ENCODE measurements around the gene PHACTR3. TPM values are rescaled to one million over a fixed set of nuclear protein-coding genes. Genes with fewer than 3 reads are reported as not detected.
A peak's percentile ranks its signal among the peaks of the same experiment; 100 is the strongest.

The PHACTR3 gene
- total RNA-seq, 2 donors from 2014 or later, result 0.52 TPM; not detected in 1

- Mint-ChIP-seq H3K27me3 (peaks cover 35% of the 10 kb centered on the region), H3K36me3 (ENCODE audit: low read depth) (no peaks in the 10 kb centered on the region), H3K4me1 (peaks cover 5% of the 10 kb centered on the region), H3K27ac (no peak overlapping the region), H3K4me3 (no peak overlapping the region)
- DNase-seq, result no peak
- no peaks in the 10 kb centered on the region for H3K9me3 ChIP-seq (ENCODE audit: control insufficient read depth, low read length, poor library complexity, severe bottlenecking)
- no peak for ATAC-seq
Measured at GRCh38 chr20:59588236-59588855, 16.0 kb upstream of the PHACTR3 start.

- DNase-seq (no peak), ATAC-seq (no peak)
- Mint-ChIP-seq H3K27ac (no peak overlapping the region), H3K27me3 (peaks cover 42% of the 10 kb centered on the region), H3K4me1 (peaks cover 5% of the 10 kb centered on the region), H3K36me3 (ENCODE audit: low read depth) (no peaks in the 10 kb centered on the region), H3K4me3 (no peak overlapping the region)
- H3K9me3 ChIP-seq (ENCODE audit: control insufficient read depth, low read length, poor library complexity, severe bottlenecking), result no peaks in the 10 kb centered on the region
Measured at GRCh38 chr20:59589086-59589684, 15.2 kb upstream of the PHACTR3 start.

- Mint-ChIP-seq H3K4me3 (no peak overlapping the region), H3K36me3 (ENCODE audit: low read depth) (no peaks in the 10 kb centered on the region)
Measured at GRCh38 chr20:59591061-59591460, 13.3 kb upstream of the PHACTR3 start.

DNA sequence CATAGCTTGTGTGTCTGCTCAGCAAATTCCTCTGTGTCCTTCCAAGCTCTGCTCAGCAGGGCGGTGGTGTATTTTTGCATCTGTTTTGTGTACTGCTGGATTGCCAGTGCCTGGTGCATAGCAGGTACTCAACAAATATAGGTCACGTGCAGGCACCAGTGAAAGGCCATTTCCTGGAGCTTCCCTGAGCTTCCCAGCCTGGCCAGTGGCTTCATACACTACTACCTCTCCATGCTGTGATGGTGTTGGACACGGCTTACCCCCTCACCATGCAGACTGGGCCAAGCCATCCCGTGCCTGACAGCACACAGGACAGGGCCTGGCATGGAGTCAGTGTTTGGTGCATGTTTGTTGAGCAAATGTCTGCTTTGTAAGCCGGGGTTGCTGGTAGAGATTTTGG is 7.7 kb upstream of the PHACTR3 start:
- H3K27ac Mint-ChIP-seq, result no peak overlapping the region
- no peak overlapping the region for H3K4me3 Mint-ChIP-seq
- peaks cover 4% of the 10 kb centered on the region for H3K36me3 Mint-ChIP-seq (ENCODE audit: low read depth)
- DNase-seq (no peak), ATAC-seq (no peak)
- H3K9me3 ChIP-seq (ENCODE audit: control insufficient read depth, low read length, poor library complexity, severe bottlenecking), result no peaks in the 10 kb centered on the region
- peaks cover 88% of the 10 kb centered on the region for H3K27me3 Mint-ChIP-seq
- H3K4me1 Mint-ChIP-seq, result peaks cover 7% of the 10 kb centered on the region

More at GRCh38 chr20:59591061-59591460, 13.3 kb upstream of the PHACTR3 start:
- ATAC-seq, result no peak
- H3K27ac Mint-ChIP-seq, result no peak overlapping the region
- H3K27me3 Mint-ChIP-seq, result peaks cover 59% of the 10 kb centered on the region
- no peaks in the 10 kb centered on the region for H3K9me3 ChIP-seq (ENCODE audit: control insufficient read depth, low read length, poor library complexity, severe bottlenecking)
- DNase-seq, result no peak
- peaks cover 5% of the 10 kb centered on the region for H3K4me1 Mint-ChIP-seq

- no peak for DNase-seq
- ATAC-seq, result no peak
Measured at GRCh38 chr20:59597240-59597639, 7.1 kb upstream of the PHACTR3 start.

DNA sequence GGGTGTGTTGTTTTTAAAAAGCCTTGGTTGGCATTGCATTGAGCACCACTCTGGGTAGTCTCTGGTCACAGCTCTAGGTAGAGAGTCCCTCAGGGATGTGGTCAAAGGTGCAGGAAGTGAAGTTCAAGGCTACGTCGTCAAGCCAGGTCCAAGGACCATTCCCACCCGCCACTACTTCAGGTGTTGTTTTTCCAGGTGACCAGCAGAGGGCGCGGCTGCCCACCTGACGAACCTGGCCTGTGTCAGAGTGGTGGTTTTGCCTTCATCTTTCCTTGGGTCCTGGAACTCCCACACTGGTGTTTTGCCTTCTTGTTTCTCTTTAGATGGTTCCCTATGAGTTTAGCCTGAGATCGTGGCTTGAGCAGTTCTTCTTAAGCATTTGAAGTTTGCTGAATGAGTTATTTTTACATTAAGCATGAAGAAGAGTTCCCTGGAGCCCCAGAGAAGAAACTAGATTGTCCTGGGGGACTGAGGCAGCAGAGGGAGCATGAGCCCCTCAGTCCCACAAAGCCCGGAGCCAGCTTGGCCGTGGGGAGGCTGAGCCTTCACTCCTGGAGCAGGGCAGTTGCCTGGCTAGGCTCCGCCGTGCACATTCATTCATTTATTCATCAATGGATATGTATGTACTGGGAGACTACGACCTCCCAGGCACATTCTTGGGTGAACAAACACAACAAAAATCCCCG is 5.6 kb upstream of the PHACTR3 start:
- H3K9me3 ChIP-seq (ENCODE audit: control insufficient read depth, low read length, poor library complexity, severe bottlenecking), result no peaks in the 10 kb centered on the region
- peaks cover 7% of the 10 kb centered on the region for H3K36me3 Mint-ChIP-seq (ENCODE audit: low read depth)
- no peak for ATAC-seq
- H3K4me1 Mint-ChIP-seq, result peaks cover 5% of the 10 kb centered on the region
- H3K27me3 Mint-ChIP-seq, result peaks cover 94% of the 10 kb centered on the region
- H3K4me3 Mint-ChIP-seq, result no peak overlapping the region
- no peak overlapping the region for H3K27ac Mint-ChIP-seq
- DNase-seq, result no peak

More at GRCh38 chr20:59597240-59597639, 7.1 kb upstream of the PHACTR3 start:
- Mint-ChIP-seq H3K36me3 (ENCODE audit: low read depth) (peaks cover 4% of the 10 kb centered on the region), H3K4me1 (peaks cover 7% of the 10 kb centered on the region), H3K27ac (no peak overlapping the region), H3K27me3 (peaks cover 89% of the 10 kb centered on the region), H3K4me3 (no peak overlapping the region)
- H3K9me3 ChIP-seq (ENCODE audit: control insufficient read depth, low read length, poor library complexity, severe bottlenecking), result no peaks in the 10 kb centered on the region

DNA sequence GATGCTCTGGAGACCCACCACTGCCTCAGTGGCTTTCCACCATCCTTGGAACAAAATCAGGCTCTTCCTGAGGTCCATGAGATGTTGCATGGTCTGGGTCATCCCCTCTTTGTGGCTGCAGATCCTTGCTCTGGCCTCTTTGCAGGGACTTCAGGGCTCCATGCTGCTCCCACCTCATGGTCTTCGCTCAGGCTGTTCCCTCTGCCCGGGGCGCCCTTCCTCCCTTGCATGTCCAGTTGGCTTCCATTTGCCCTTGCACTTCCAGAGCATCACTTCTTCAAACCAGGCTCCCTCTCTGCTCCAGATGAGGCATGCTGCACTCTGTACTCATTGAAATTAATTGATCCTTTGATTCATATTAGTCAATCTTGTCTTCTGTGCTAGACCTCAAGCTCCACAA is 4.4 kb upstream of the PHACTR3 start:
- ATAC-seq (no peak), DNase-seq (no peak)
- H3K27me3 Mint-ChIP-seq, result peaks cover 82% of the 10 kb centered on the region
- H3K4me3 Mint-ChIP-seq, result no peak overlapping the region
- H3K4me1 Mint-ChIP-seq, result peaks cover 5% of the 10 kb centered on the region
- H3K36me3 Mint-ChIP-seq (ENCODE audit: low read depth), result peaks cover 7% of the 10 kb centered on the region
- H3K9me3 ChIP-seq (ENCODE audit: control insufficient read depth, low read length, poor library complexity, severe bottlenecking), result no peaks in the 10 kb centered on the region
- H3K27ac Mint-ChIP-seq, result no peak overlapping the region

- Mint-ChIP-seq H3K27me3 (peaks cover 79% of the 10 kb centered on the region), H3K4me3 (no peak overlapping the region), H3K27ac (no peak overlapping the region), H3K4me1 (peaks cover 5% of the 10 kb centered on the region), H3K36me3 (ENCODE audit: low read depth) (peaks cover 7% of the 10 kb centered on the region)
- ATAC-seq, result no peak
- H3K9me3 ChIP-seq (ENCODE audit: control insufficient read depth, low read length, poor library complexity, severe bottlenecking), result no peaks in the 10 kb centered on the region
- DNase-seq, result no peak
Measured at GRCh38 chr20:59600472-59600871, 3.9 kb upstream of the PHACTR3 start.

DNA sequence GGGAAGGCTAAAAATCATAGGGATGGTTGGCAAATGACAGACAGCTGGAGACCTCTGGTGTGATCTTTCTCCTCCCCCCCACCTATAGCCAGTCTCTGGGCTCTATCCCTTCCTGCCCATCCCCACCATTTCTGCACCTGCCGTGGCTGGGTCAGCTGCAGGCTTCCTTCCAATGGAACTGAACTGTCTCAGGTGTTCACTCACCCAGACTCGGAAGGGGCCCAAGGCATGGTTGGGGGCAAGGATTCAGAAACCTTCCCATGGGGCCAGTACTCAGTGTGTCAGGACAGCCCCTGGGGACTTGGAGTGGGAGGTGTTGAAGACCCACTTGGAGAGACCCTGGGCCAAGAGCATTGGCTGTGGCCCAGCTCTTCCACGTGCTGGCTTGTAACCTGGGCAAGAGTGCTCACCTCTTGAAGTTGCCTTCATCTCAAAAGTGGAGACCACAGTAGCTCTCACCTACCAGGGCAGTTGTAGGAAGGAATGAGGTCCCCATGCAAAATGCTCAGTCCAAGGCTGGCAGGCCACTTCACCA is 1.7 kb upstream of the PHACTR3 start:
- Mint-ChIP-seq H3K36me3 (ENCODE audit: low read depth) (peaks cover 7% of the 10 kb centered on the region), H3K4me1 (peaks cover 5% of the 10 kb centered on the region), H3K27me3 (peaks cover 76% of the 10 kb centered on the region), H3K27ac (peak overlapping the region; percentile 73), H3K4me3 (no peak overlapping the region)
- ATAC-seq, result no peak
- H3K9me3 ChIP-seq (ENCODE audit: control insufficient read depth, low read length, poor library complexity, severe bottlenecking), result no peaks in the 10 kb centered on the region
- DNase-seq, result no peak

GRCh38 chr20:59603176-59603575 is 1.2 kb upstream of the PHACTR3 start:
- Mint-ChIP-seq H3K27ac (no peak overlapping the region), H3K4me3 (no peak overlapping the region), H3K27me3 (peaks cover 76% of the 10 kb centered on the region), H3K4me1 (peaks cover 5% of the 10 kb centered on the region), H3K36me3 (ENCODE audit: low read depth) (peaks cover 7% of the 10 kb centered on the region)
- DNase-seq, result no peak
- H3K9me3 ChIP-seq (ENCODE audit: control insufficient read depth, low read length, poor library complexity, severe bottlenecking), result no peaks in the 10 kb centered on the region
- no peak for ATAC-seq

- H3K4me3 Mint-ChIP-seq, result no peak overlapping the region
- peaks cover 4% of the 10 kb centered on the region for H3K36me3 Mint-ChIP-seq (ENCODE audit: low read depth)
- no peak overlapping the region for H3K27ac Mint-ChIP-seq
- peaks cover 2% of the 10 kb centered on the region for H3K4me1 Mint-ChIP-seq
- peaks cover 71% of the 10 kb centered on the region for H3K27me3 Mint-ChIP-seq
- DNase-seq (no peak), ATAC-seq (no peak)
- no peaks in the 10 kb centered on the region for H3K9me3 ChIP-seq (ENCODE audit: control insufficient read depth, low read length, poor library complexity, severe bottlenecking)
Measured at GRCh38 chr20:59604741-59605600, 631 bp downstream of the PHACTR3 start.

DNA sequence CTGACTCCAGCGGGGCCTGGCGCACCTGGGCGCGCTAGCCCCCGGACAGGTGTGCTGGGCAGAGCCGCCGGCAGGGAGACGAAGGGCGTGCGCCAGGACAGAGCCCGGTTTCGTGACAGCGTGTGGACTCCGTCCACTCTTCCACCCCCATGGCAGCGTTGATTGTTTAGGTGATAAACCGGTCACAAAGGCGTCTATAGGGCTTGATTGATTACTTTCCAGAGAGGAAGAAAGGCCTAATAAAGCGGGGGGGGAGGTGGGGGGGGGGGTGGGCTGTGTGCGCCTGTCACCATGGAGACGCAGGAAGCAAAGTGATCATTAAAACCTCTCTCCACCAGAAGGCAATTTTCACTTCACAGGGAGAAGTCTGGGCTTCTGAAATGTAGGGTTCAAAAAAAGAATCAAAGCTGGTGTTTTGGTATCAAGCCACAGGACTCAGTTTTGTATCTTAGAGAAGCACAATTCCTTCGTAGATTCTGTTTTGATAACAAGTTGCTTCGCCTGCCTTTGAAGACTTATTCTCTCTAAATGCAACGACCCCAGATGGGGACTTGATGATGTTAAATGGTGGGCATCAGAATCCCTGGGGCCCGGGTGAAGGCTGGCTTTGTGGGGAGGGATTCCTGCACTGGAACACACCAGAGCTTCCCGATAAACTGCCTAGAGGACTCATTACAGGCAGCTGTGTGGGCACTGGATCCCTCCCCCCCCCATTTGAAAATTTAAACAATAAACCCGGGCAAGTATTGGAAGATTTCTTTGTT is 1.4 kb downstream of the PHACTR3 start:
- H3K27ac Mint-ChIP-seq, result no peak overlapping the region
- H3K9me3 ChIP-seq (ENCODE audit: control insufficient read depth, low read length, poor library complexity, severe bottlenecking), result no peaks in the 10 kb centered on the region
- ATAC-seq, result no peak
- DNase-seq, result no peak
- peaks cover 4% of the 10 kb centered on the region for H3K36me3 Mint-ChIP-seq (ENCODE audit: low read depth)
- no peaks in the 10 kb centered on the region for H3K4me1 Mint-ChIP-seq
- H3K27me3 Mint-ChIP-seq, result peaks cover 67% of the 10 kb centered on the region
- no peak overlapping the region for H3K4me3 Mint-ChIP-seq

Measured in T-helper 17 cell (primary cell).